Small intestine (tissue), 16 donors: ENCODE measurements around the gene AKIRIN1. TPM values are rescaled to one million over a fixed set of nuclear protein-coding genes. Genes with fewer than 3 reads are reported as not detected.

Source experiments
- DNase-seq, 2 donors: peaks; one replicate each; pipeline versions ENCODE4 v3.0.0 to v3.0.0-alpha.2; 2013
- FAIRE-seq: peaks from 2 replicates; lab custom pipeline; 2012; peaks lifted over from hg19 to GRCh38; lab: Jason Lieb, UNC
- H3K27ac ChIP-seq, 3 donors: one replicate each; pipeline ENCODE4 v1.5.1; 2013; ENCODE audit warnings: low read length in 2 of 3, mild to moderate bottlenecking in 2 of 3, control low read depth in 1 of 3, inconsistent platforms in 1 of 3, low read depth in 1 of 3, moderate library complexity in 1 of 3
- H3K27me3 ChIP-seq, 3 donors: one replicate each; pipeline ENCODE4 v1.6.1; 2013; ENCODE audit warnings: low read length in 3 of 3, inconsistent platforms in 1 of 3; ENCODE audit not compliant: control insufficient read depth in 3 of 3, insufficient read depth in 3 of 3
- H3K36me3 ChIP-seq, 3 donors: one replicate each; pipeline ENCODE4 v1.6.1; 2013; ENCODE audit warnings: low read length in 3 of 3, inconsistent platforms in 1 of 3, low read depth in 1 of 3, mild to moderate bottlenecking in 1 of 3, moderate library complexity in 1 of 3; ENCODE audit not compliant: control insufficient read depth in 3 of 3, insufficient read depth in 2 of 3
- H3K4me1 ChIP-seq, 3 donors: one replicate each; pipeline ENCODE4 v1.6.1; 2013; ENCODE audit warnings: low read length in 2 of 3, inconsistent platforms in 1 of 3, low read depth in 1 of 3, mild to moderate bottlenecking in 1 of 3, moderate library complexity in 1 of 3; ENCODE audit not compliant: control insufficient read depth in 3 of 3, insufficient read depth in 2 of 3
- H3K4me3 ChIP-seq, 3 donors: one replicate each; pipeline ENCODE4 v1.5.1; 2013; ENCODE audit warnings: low read length in 3 of 3, control low read depth in 1 of 3, inconsistent platforms in 1 of 3, low read depth in 1 of 3, mild to moderate bottlenecking in 1 of 3, moderate library complexity in 1 of 3
- H3K9me3 ChIP-seq, 2 donors: one replicate each; pipeline ENCODE4 v1.6.1; 2013; ENCODE audit warnings: low read depth in 1 of 2, low read length in 1 of 2; ENCODE audit not compliant: control insufficient read depth in 2 of 2, insufficient read depth in 1 of 2
- WGBS, 3 donors: extraction: QIAGEN DNeasy Blood & Tissue Kit; methylation state at CpG; one replicate each; pipeline ENCODE4 v1.1.7; 2013; 5-methylcytosine and 5-hydroxymethylcytosine counted together
- long read RNA-seq, 10 donors: transcript quantifications; one replicate each; lab custom pipeline, GENCODE V29; 2026
- polyA plus RNA-seq, 4 donors: library from polyadenylated mRNA; stranded (reverse) in 3 of 4; unstranded in 1 of 4; fragments of 200-250 nt in 3 of 4; fragments of 120-200 nt in 1 of 4; gene quantifications; one replicate each; pipeline versions ENCODE4 v1.2.1 to v1.2.3, GENCODE V29; 2013
- donor health status: healthy with polysubstance abuse.
- donor health status: control.
- donor health status: control.
- donor health status: Bipolar disorder and iron deficiency.
- donor health status: healthy.

AKIRIN1 gene
- polyA plus RNA-seq: 10 to 100 TPM; 24.5 to 35.8 (median 28.6) TPM
- long read RNA-seq, donor 1: 0 reads
- long read RNA-seq, donor 2, transcript AKIRIN1-202 (5 exons, 2,741 nt): major isoform, 10 of 15 reads
- long read RNA-seq, donor 2, partial matches to known transcripts: 5 of 15 reads
- long read RNA-seq, donor 2, other reads (novel, unspliced or antisense): 0 of 15 reads
- long read RNA-seq, donor 3, transcript AKIRIN1-202 (5 exons, 2,741 nt): major isoform, 16 of 50 reads
- long read RNA-seq, donor 3, partial matches to known transcripts: 33 of 50 reads
- long read RNA-seq, donor 3, other reads (novel, unspliced or antisense): 0 of 50 reads
- long read RNA-seq, donor 4, partial matches to known transcripts: 0 of 1 reads
- long read RNA-seq, donor 4, other reads (novel, unspliced or antisense): 0 of 1 reads
- long read RNA-seq, donor 5, partial matches to known transcripts: 12 of 12 reads
- long read RNA-seq, donor 5, other reads (novel, unspliced or antisense): 0 of 12 reads
- long read RNA-seq, donor 6, transcript AKIRIN1-202 (5 exons, 2,741 nt): major isoform, 14 of 33 reads
- long read RNA-seq, donor 6, partial matches to known transcripts: 19 of 33 reads
- long read RNA-seq, donor 6, other reads (novel, unspliced or antisense): 0 of 33 reads
- long read RNA-seq, donor 7: 0 reads
- long read RNA-seq, donor 8, partial matches to known transcripts: 0 of 3 reads
- long read RNA-seq, donor 8, other reads (novel, unspliced or antisense): 0 of 3 reads
- long read RNA-seq, donor 9, transcript AKIRIN1-202 (5 exons, 2,741 nt): major isoform, 6 of 6 reads
- long read RNA-seq, donor 9, partial matches to known transcripts: 0 of 6 reads
- long read RNA-seq, donor 9, other reads (novel, unspliced or antisense): 0 of 6 reads
- long read RNA-seq, donor 10, transcript AKIRIN1-202 (5 exons, 2,741 nt): major isoform, 18 of 24 reads
- long read RNA-seq, donor 10, partial matches to known transcripts: 5 of 24 reads
- long read RNA-seq, donor 10, other reads (novel, unspliced or antisense): 0 of 24 reads

- WGBS, 3 donors: 1% methylated on average over 40 to 76 of the region's 76 CpGs
- Histone ChIP-seq H3K27me3 (no peaks in the 10 kb centered on the region), H3K36me3 (peaks cover 0 to 19% (median 0%) of the 10 kb centered on the region in 3 donors), H3K4me1 (peaks cover 2 to 12% (median 5%) of the 10 kb centered on the region in 3 donors), H3K9me3 (no peaks in the 10 kb centered on the region), H3K4me3 (peak within 1 kb of the TSS; percentile 95 to 100 (median 96)), H3K27ac (peak within 1 kb of the TSS; percentile 84 to 85 (median 85))
- FAIRE-seq (no peak), DNase-seq (peak; percentile 92 to 98)
These were observed at the start of gene AKIRIN1 for GRCh38 chr1:38990738-38991637. Gene AKIRIN1 (plus strand): TSS chr1:38991276. CDS start chr1:38991381, 105 bp downstream.

GRCh38 chr1:38941527-38942019 lies 49.5 kb upstream of the AKIRIN1 start, which contains the start of gene RHBDL2:
Gene RHBDL2 (minus strand): TSS chr1:38941830. CDS start chr1:38919212, 22,618 bp downstream.
- H3K4me3 ChIP-seq: peak within 1 kb of the TSS in 1 of 3 donors; percentile 33
- no peak for DNase-seq
- H3K27me3 ChIP-seq: no peaks in the 10 kb centered on the region
- no peaks in the 10 kb centered on the region for H3K9me3 ChIP-seq
- H3K36me3 ChIP-seq: no peaks in the 10 kb centered on the region
- WGBS, 3 donors: 58 to 63% (median 61%) methylated on average over 14 of the region's 14 CpGs
- H3K27ac ChIP-seq: no peak within 1 kb of the TSS
- H3K4me1 ChIP-seq: no peaks in the 10 kb centered on the region
- FAIRE-seq: no peak

- Histone ChIP-seq H3K27ac (no peak overlapping the region), H3K36me3 (no peaks in the 10 kb centered on the region), H3K27me3 (no peaks in the 10 kb centered on the region), H3K4me3 (no peak overlapping the region), H3K9me3 (no peaks in the 10 kb centered on the region), H3K4me1 (no peaks in the 10 kb centered on the region)
- WGBS, 3 donors: 88 to 95% (median 93%) methylated on average over 10 of the region's 10 CpGs
- FAIRE-seq (no peak), DNase-seq (no peak)
These were observed 48.2 kb upstream of the AKIRIN1 start for GRCh38 chr1:38942664-38943428.

GRCh38 chr1:38944547-38944946 lies 46.5 kb upstream of the AKIRIN1 start:
- WGBS, 3 donors: 93 to 96% (median 94%) methylated on average over 4 of the region's 4 CpGs
- DNase-seq (no peak), FAIRE-seq (no peak)
- Histone ChIP-seq H3K4me1 (no peaks in the 10 kb centered on the region), H3K9me3 (no peaks in the 10 kb centered on the region), H3K27ac (no peak overlapping the region), H3K27me3 (no peaks in the 10 kb centered on the region), H3K4me3 (no peak overlapping the region), H3K36me3 (no peaks in the 10 kb centered on the region)

GRCh38 chr1:38950553-38950952 lies 40.5 kb upstream of the AKIRIN1 start:
- H3K9me3 ChIP-seq: peaks cover 0 to 2% of the 10 kb centered on the region in 2 donors
- H3K27me3 ChIP-seq: no peaks in the 10 kb centered on the region
- FAIRE-seq: no peak

GRCh38 chr1:38953433-38953860 lies 37.6 kb upstream of the AKIRIN1 start:
- no peak for FAIRE-seq
- Histone ChIP-seq H3K27ac (no peak overlapping the region), H3K36me3 (no peaks in the 10 kb centered on the region), H3K4me1 (no peaks in the 10 kb centered on the region), H3K27me3 (no peaks in the 10 kb centered on the region), H3K9me3 (peaks cover 0 to 2% of the 10 kb centered on the region in 2 donors), H3K4me3 (no peak overlapping the region)
- WGBS, 3 donors: 36 to 45% (median 42%) methylated on average over 4 of the region's 4 CpGs
- no peak for DNase-seq

More at GRCh38 chr1:38950553-38950952, 40.5 kb upstream of the AKIRIN1 start:
- WGBS, 3 donors: 52 to 71% (median 60%) methylated on average over 2 of the region's 2 CpGs
- no peak overlapping the region for H3K4me3 ChIP-seq
- H3K27ac ChIP-seq: no peak overlapping the region
- no peaks in the 10 kb centered on the region for H3K4me1 ChIP-seq
- no peak for DNase-seq
- H3K36me3 ChIP-seq: no peaks in the 10 kb centered on the region

- 92 to 100% (median 96%) methylated on average over 2 of the region's 2 CpGs for WGBS, 3 donors
- H3K9me3 ChIP-seq: no peaks in the 10 kb centered on the region
- H3K4me1 ChIP-seq: no peaks in the 10 kb centered on the region
- FAIRE-seq: no peak
- no peak overlapping the region for H3K4me3 ChIP-seq
- DNase-seq: no peak
- H3K27ac ChIP-seq: no peak overlapping the region
- H3K36me3 ChIP-seq: no peaks in the 10 kb centered on the region
- H3K27me3 ChIP-seq: no peaks in the 10 kb centered on the region
These were observed 32.1 kb upstream of the AKIRIN1 start for GRCh38 chr1:38958967-38959366.
